Left kidney (tissue), 8 donors: Measurements from ENCODE around the gene SNRPE. TPM values are rescaled to one million over a fixed set of nuclear protein-coding genes. Genes with fewer than 3 reads are reported as not detected.
"Not testable (repeated sequence)": the region's sequence is repeated elsewhere in the genome, so short reads cannot be mapped to it uniquely, and the experiment has no call there.

ENCODE experiments used
- DNase-seq: peaks from one replicate; pipeline ENCODE4 v3.0.0-alpha.2; 2013
- long read RNA-seq, 8 donors: transcript quantifications; one replicate each; lab custom pipeline, GENCODE V29; 2026
- polyA plus RNA-seq: library from polyadenylated mRNA; unstranded; fragments of 120-200 nt; gene quantifications from one replicate; pipeline ENCODE4 v1.2.1, GENCODE V29; 2013; ENCODE audit not compliant: insufficient read length

Gene SNRPE
- 275 TPM for polyA plus RNA-seq
- long read RNA-seq, donor 1, transcript SNRPE-206 (4 exons, 967 nt): minor isoform, 9 of 340 reads
- long read RNA-seq, donor 1, transcript SNRPE-202 (5 exons, 942 nt): major isoform, 277 of 340 reads
- long read RNA-seq, donor 1, transcript SNRPE-205 (5 exons, 532 nt): minor isoform, 6 of 340 reads
- long read RNA-seq, donor 1, transcript SNRPE-201 (3 exons, 355 nt): minor isoform, 6 of 340 reads
- long read RNA-seq, donor 1, partial matches to known transcripts: 22 of 340 reads
- long read RNA-seq, donor 1, other reads (novel, unspliced or antisense): 18 of 340 reads
- long read RNA-seq, donor 2, transcript SNRPE-202 (5 exons, 942 nt): major isoform, 220 of 251 reads
- long read RNA-seq, donor 2, transcript SNRPE-205 (5 exons, 532 nt): minor isoform, 5 of 251 reads
- long read RNA-seq, donor 2, transcript SNRPE-201 (3 exons, 355 nt): minor isoform, 8 of 251 reads
- long read RNA-seq, donor 2, transcript SNRPE-206 (4 exons, 967 nt): minor isoform, 9 of 251 reads
- long read RNA-seq, donor 2, partial matches to known transcripts: 0 of 251 reads
- long read RNA-seq, donor 2, other reads (novel, unspliced or antisense): 9 of 251 reads
- long read RNA-seq, donor 3, transcript SNRPE-206 (4 exons, 967 nt): minor isoform, 7 of 197 reads
- long read RNA-seq, donor 3, transcript SNRPE-202 (5 exons, 942 nt): major isoform, 167 of 197 reads
- long read RNA-seq, donor 3, partial matches to known transcripts: 0 of 197 reads
- long read RNA-seq, donor 3, other reads (novel, unspliced or antisense): 16 of 197 reads
- long read RNA-seq, donor 4, transcript SNRPE-202 (5 exons, 942 nt): major isoform, 69 of 88 reads
- long read RNA-seq, donor 4, partial matches to known transcripts: 18 of 88 reads
- long read RNA-seq, donor 4, other reads (novel, unspliced or antisense): 0 of 88 reads
- long read RNA-seq, donor 5, transcript SNRPE-205 (5 exons, 532 nt): minor isoform, 14 of 547 reads
- long read RNA-seq, donor 5, transcript SNRPE-201 (3 exons, 355 nt): minor isoform, 10 of 547 reads
- long read RNA-seq, donor 5, transcript SNRPE-202 (5 exons, 942 nt): major isoform, 444 of 547 reads
- long read RNA-seq, donor 5, transcript SNRPE-206 (4 exons, 967 nt): minor isoform, 12 of 547 reads
- long read RNA-seq, donor 5, partial matches to known transcripts: 17 of 547 reads
- long read RNA-seq, donor 5, other reads (novel, unspliced or antisense): 48 of 547 reads
- long read RNA-seq, donor 6, transcript SNRPE-205 (5 exons, 532 nt): minor isoform, 7 of 363 reads
- long read RNA-seq, donor 6, transcript SNRPE-202 (5 exons, 942 nt): major isoform, 286 of 363 reads
- long read RNA-seq, donor 6, transcript SNRPE-206 (4 exons, 967 nt): minor isoform, 8 of 363 reads
- long read RNA-seq, donor 6, transcript SNRPE-201 (3 exons, 355 nt): minor isoform, 5 of 363 reads
- long read RNA-seq, donor 6, partial matches to known transcripts: 26 of 363 reads
- long read RNA-seq, donor 6, other reads (novel, unspliced or antisense): 29 of 363 reads
- long read RNA-seq, donor 7, transcript SNRPE-202 (5 exons, 942 nt): major isoform, 376 of 453 reads
- long read RNA-seq, donor 7, transcript SNRPE-205 (5 exons, 532 nt): minor isoform, 10 of 453 reads
- long read RNA-seq, donor 7, transcript SNRPE-201 (3 exons, 355 nt): minor isoform, 10 of 453 reads
- long read RNA-seq, donor 7, transcript SNRPE-206 (4 exons, 967 nt): minor isoform, 8 of 453 reads
- long read RNA-seq, donor 7, partial matches to known transcripts: 14 of 453 reads
- long read RNA-seq, donor 7, other reads (novel, unspliced or antisense): 33 of 453 reads
- long read RNA-seq, donor 8, transcript SNRPE-202 (5 exons, 942 nt): major isoform, 96 of 113 reads
- long read RNA-seq, donor 8, partial matches to known transcripts: 5 of 113 reads
- long read RNA-seq, donor 8, other reads (novel, unspliced or antisense): 6 of 113 reads

DNA sequence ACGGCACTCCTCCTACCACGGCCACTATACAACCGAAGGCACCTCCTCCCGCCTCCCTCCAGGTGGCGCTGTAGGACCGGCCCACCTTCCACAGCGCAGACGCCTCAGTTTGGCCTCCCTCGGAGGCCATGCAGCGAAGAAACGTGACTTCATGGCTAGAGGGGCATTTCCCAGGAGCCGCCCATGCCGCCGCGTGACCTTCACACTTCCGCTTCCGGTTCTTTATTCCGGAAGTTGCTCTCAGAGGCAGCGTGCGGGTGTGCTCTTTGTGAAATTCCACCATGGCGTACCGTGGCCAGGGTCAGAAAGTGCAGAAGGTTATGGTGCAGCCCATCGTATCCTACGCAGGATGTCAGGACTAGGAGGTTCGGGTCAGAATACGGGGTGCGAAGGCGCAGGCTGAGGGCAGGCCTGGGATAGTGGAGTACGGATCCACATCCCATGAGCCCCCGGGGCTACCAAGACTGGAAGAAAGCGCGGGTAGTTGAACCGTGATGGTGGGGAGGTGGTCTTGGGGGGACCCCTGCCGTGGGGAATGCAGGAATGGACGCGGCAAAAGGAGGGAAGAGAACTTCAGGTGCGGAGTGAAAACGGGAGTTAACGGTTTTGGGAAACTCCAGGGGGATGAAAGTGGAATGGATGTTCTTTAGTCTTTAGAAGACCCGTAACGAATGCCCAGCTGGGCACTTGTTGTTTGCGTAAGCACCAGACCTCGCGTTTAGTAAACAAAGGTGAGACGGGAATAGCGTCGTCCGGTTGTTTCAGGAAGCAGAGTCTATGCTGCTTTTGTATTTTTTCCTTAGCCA is at the start of gene SNRPE:
Gene SNRPE, plus strand, starts transcription at position 221 of the 806 bp plus-strand sequence. Its CDS starts 61 bp downstream, at position 282.
- DNase-seq: peak; percentile 99

DNA sequence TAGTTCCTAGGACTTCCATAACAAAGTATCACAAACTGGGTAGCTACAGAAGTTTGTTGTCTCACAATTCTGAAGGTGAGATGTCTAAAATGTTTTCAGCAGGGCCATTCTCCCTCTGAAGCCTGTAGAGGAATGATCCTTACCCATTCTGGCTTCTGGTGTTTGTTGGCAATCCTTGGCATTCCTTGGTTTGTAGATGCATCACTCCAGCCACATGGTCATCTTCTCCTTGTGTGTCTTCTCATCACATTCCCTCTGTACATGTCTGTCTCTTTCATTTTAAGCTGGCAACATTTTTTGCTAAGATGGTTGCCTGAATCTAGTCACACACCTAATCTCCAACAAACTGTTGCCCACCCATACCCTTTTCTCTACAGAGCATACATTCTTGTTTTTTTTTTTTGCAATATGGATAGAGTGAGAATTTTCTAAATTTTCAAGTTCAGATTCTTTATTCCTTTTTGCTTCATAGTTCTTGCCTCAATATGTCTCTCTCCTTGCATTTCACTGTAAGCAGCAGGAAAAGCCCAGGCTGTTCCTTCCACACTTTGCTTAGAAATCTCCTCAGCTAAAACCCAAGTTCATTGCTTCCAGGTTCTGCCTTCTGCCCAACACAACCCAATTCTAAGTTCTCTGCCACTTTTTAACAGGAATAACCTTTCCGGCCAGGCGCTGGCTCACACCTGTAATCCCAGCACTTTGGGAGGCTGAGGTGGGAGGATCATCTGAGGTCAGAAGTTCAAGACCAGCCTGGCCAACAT is 47.6 kb upstream of the SNRPE start:
- DNase-seq: no peak

DNA sequence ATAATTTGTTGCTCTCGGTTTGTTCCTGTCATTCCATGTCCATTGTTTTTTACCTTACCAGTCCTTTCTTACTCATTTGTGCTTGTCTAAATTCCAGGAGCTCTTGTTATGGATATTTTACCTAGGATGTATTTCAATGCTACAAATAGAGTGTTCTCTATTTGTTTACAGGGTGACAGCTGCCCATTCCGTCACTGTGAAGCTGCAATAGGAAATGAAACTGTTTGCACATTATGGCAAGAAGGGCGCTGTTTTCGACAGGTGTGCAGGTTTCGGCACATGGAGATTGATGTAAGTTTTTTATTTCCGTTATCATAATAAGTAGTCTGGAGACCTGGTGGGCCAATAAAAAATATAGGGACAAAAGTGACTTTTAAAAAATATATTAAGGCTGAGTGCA is 43.0 kb upstream of the SNRPE start:
- no peak for DNase-seq

DNA sequence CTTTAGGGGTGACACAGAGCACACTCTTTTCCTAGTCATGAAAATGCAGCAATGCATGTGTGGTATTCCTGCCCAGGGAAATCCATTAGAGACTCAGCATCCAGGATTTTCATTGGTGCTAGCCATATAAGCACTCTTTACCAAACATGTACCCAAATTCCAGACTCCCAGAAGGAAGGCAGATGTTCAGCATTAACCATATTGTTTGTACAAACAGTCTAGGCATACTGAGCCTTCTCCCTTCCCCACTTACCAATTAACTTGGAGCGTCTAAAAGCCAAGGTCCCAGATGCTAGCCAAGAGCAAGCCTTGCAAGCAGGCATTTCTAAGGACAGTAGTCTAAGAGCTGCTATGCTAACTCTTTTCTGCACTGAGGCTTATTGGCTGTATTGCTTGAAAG is 38.1 kb upstream of the SNRPE start:
- no peak for DNase-seq

DNA sequence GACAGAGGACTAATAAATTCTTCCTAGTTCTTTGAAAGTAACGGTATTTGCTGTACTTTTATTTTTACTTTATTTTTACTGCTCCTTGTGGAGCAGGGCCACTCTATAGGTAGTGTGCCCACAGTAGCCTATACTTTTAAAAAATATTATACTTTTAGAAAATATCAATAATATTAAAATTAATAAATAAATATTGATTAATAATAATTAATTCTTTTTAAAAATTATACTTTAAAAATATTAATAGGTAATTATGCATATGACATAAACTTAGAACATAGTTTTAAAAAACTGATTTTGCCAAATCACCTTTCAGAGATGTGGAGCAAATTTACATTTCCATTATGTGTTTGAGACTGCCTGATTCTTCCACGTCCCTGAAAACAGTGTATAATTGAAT is 35.2 kb upstream of the SNRPE start:
- DNase-seq: no peak

DNA sequence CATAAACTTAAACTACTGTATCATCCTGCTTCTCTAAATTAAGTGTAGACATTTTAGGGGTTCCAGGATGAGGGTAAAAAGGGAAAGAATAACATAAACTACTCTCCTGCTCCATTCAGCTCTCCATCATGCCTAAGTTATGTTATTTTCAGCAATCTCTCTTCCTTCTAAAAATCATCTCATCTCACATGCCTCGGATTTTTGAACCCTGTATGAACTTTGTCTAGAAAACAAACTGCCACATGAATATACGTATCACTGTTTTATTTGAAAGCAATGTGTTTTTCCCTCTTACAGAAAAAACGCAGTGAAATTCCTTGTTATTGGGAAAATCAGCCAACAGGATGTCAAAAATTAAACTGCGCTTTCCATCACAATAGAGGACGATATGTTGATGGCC is 33.4 kb upstream of the SNRPE start:
- DNase-seq: no peak

DNA sequence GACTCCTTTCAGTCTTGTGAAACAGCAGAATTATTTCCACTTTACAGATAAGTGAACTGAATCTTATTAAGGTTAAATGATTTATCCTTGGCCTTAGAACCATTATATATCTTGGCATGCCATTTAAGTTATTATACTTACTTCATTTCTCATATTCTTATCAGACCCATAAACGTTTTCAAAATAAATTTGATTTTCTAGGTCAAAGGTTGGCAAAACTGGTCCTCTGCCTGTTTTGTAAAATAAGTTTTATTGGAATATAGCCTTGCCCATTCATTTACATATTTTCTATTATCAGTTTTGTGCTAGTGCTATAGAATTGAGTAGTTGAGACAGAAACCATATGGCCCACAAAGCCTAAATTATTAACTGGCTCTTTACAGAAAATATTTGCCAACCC is 32.9 kb upstream of the SNRPE start:
- no peak for DNase-seq

DNA sequence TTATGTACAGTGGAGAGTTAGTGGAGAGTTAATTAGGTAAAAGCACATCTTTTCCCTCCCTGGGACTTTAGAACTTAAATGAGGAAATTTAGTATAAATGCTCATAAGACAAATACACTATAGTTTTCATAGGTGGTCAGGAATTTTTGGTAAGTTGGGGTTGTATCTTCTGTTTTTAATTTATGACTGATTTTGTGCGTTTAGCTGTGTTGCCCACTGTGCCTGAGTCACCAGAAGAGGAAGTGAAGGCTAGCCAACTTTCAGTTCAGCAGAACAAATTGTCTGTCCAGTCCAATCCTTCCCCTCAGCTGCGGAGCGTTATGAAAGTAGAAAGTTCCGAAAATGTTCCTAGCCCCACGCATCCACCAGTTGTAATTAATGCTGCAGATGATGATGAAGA is 32.2 kb upstream of the SNRPE start:
- DNase-seq: not testable (repeated sequence)

DNA sequence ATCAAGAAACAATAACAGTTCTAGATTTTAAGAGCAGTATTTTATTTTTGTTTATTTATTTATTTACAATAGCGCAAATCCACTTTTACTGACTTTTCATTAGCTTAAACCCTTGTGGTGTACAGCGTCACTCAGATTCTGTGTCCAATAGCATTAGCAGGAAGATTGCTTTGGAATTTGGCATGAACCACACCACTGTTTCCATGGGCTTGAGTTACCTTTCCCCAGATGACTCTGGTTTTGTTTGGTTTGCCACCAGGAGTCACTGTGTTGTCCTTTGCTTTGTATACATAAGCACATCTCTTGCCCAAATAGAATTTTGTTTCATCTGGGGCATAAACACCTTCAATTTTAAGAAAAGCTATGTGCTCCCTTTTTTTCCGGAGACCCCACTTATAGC is 25.9 kb upstream of the SNRPE start:
- DNase-seq: no peak

DNA sequence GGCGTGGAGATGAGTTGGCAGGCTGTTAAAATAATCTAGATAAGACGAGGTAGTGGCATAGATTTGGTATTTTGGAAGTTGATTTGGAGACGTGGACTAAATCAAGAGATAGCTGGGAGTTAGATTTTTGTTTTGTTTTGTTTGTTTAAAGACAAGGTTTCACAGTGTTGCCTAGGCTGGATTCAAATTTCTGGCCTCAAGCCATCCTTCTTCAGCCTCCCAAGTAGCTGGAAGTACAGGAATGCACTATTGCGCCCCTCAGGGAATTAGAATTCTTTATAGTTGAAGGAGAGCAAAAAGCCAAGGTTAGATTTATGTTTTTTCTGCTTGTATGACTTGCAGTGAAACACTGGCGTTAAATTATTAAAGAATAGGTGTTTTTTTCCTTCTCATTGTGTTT is 22.3 kb upstream of the SNRPE start:
- peak; percentile 43 for DNase-seq

DNA sequence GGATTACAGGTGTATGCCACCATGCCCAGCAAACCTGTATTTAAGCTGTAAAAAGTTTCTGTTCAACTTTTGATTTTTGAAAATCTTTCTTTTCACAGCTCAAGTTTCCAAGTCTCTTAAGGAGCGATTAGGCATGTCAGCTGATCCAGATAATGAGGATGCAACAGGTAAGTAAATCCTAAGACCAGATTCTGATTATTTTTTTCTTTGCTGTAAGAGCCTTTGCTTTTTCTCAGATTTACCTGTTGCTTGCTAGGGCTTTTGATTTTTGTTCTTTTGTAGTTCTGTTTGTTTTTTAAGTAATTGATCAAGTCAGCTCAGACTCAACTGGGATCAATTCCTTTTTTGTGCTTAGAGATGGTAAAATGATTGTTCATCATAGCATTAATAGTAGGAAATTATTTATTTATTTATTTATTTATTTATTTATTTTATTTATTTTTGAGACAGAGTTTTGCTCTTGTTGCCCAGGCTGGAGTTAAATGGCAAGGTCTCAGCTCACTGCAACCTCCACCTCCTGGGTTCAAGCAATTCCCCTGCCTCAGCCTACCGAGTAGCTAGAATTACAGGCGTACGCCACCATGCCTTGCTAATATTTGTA is 21.1 kb upstream of the SNRPE start:
- DNase-seq: no peak

DNA sequence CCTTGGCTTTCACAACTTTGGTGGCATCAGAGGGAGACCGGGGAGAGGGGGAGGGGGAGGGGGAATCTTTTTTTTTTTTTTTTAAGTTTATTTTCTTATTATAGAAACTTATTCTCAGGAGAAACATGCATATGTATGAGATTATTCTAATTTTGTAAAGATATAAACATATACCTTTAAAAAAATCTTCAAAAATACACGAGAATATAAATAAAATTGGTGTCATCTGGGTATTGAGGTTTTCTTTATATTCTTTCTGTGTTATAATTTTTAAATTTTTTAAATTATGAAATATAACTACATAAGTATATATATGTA is 18.9 kb upstream of the SNRPE start:
- no peak for DNase-seq

DNA sequence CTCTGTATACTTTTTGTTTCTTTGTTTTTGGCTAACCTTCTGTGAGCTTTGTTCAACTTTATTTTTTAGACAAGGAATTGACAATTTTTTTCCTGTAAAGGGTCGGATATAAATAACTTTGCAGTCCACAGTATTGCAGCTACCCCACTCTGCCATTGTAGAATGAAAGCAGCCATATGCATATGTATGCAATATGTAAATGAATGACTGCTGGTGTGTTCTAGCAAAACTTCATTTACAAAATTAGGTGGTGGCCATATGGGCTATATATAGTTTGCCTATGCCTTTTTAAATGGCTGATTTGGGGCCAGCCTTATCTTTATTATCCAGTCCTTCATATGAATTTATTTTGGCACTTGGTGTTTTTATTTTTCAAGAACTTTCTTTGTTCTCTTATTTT is 18.0 kb upstream of the SNRPE start:
- no peak for DNase-seq

DNA sequence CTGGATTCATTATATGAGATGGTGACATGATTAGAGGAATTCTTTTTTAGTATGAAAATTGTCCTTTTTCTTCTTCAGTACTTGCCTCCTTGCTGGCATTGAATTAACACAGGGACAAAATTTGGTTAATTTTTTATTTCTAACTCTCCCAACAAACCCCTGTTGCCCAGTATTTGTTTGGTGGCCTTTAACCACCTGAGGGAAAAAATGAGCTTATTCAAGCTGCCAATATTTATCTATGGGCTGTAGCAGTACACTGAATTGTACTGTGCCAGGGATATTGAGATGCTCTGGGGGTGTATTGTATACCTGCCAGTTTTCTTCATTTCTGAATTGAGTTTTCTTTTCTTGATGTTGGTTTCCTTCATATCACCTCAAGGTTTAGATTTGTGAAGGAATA is 8.3 kb upstream of the SNRPE start:
- DNase-seq: not testable (repeated sequence)

DNA sequence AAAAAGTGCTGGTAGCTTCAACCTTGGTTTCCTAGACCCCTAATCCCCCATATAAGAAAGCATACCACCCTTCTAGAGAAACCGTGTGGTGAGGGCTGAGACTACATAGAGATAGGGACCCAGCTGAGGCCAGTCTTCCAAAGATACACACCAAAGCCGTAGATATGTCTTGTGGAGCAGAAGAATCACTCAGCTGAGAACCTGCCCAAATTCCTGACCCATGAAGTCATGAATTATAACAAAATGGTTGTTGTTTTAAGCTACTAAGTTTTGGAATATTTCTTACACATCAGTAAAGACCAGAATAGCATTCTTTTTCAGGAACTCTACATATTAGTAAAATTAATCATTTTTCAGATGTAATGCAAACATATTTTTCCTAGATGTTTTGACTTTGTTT is 3.3 kb upstream of the SNRPE start:
- DNase-seq: no peak

DNA sequence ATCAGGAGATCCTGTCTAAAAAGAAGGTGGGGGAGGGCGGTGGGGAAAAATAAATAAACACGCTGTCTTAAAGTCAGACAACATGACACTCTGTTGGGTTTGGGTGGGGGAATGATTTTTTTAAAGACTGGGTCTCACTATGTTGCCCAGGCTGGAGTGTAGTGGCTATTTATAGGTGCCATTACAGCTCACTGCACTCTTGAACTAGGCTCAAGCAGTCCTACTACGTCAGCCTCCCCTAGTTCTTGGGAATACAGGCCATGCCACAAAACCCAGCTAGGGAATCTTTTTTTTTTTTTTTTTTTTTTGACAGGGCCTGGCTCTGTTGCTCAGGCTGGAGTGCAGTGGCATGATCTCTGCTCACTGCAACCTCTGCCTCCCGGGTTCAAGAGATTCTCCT is 2.4 kb upstream of the SNRPE start:
- DNase-seq: no peak

DNA sequence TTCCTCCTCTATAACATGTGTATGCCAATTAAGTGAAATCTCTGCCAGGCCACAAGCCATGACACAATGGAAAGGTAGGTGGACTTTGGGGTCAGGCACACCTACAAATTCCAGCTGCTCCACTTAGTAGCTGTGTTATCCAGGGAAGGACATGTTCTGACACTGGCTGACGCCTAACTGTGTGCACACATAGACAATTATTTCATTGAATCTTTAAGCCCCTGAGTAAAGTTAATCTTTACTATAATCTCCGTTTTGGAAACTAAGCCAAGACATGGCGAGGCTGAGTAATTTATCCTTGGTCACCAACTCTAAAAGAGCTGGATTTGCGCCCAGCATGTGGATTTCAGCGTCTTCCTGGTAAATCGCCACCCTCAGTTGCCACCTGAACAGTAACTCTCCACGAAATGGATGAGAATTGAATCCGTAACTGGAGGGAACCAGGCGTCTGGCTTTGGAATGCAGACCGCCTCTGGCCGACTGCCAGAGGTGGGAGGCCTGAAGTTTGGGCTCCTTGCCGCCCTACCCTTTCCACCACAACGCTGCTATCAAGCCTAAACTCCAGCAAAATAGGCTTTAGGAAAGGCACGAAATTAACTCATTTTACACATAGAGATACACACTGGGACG is 888 bp upstream of the SNRPE start:
- DNase-seq: no peak

DNA sequence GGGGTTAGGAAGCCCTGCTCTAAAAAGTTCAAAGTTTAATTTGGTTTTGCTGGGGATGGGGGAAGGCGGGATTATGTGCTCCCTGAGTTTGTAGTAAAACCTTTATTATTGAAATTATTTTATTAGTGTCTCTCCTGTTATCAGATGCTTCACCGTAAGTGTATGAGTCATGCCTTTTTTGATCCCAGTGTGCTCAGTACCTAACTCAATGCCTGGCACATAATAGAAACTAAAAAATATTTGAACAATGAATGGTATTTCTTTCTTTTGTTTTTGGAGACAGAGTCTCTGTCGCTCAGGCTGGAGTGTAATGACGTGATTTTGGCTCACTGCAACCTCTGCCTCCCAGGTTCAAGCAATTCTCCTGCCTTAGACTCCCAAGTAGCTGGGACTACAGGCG is 6.4 kb downstream of the SNRPE start:
- no peak for DNase-seq

DNA sequence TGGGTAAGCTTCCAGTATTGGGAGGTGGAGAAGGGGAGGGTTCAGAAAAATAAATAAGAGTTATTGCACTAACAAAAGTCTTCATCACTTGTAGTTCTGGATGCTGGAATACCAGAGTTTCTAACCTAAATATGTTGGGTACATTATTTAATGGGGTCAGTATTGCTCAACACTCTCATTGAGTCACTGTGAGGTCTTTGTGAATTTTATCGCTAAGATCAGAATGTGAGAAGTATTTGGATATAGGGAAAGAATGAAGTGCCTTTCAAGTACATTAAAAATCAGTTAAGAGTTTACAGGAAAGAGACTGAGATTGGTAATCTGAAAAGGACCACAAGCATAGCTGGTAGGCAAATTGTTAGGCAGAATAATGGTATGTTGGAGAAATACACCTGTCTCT is 8.8 kb downstream of the SNRPE start:
- DNase-seq: no peak
